Adrenal gland (tissue), 5 donors: Measurements from ENCODE around the gene UBE2E2.

ENCODE experiments used
- POLR2A ChIP-seq, 2 donors: fragments of 450-650 bp; IDR thresholded peaks; one replicate each; pipeline ENCODE4 v1.6.1; 2017; ENCODE audit warnings: antibody characterized with exemption in 2 of 2, mild to moderate bottlenecking in 2 of 2, moderate library complexity in 1 of 2
- TF ChIP-seq, protein P1 (sequence below), 6 experiments: fragments of 450-650 bp in 4 of 6; fragments of 200-600 bp in 2 of 6; sonication (generic) in 1 of 6; IDR thresholded peaks; 1 replicate in 5 of 6; 2 replicates in 1 of 6; pipeline versions ENCODE4 v1.5.1 to v1.8.0; 2016 to 2021; ENCODE audit warnings: antibody characterized with exemption in 6 of 6, mild to moderate bottlenecking in 2 of 6, moderate library complexity in 1 of 6
- donor health status: DM: no; HTN: no; CAD: no.

DNA sequence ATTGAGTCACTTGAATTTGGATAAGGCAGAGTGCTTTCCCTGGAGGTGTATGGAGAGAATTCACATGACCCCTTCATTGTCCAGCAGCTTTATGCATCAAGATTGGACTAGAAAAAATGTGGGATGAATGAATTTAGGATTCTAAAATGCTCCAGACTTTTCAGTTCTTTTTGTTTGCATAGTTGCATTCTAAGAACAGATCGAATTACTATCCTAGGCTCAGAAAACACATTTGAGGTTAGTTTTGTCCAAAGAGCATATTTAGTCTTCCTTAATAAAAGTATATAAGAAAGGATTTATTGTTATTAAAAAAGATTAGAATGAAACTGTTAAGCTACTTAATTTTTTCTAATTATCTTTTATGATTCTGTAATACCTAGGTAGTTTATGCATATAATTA is 127.4 kb downstream of the UBE2E2 start:
- TF ChIP-seq, protein P1, sequence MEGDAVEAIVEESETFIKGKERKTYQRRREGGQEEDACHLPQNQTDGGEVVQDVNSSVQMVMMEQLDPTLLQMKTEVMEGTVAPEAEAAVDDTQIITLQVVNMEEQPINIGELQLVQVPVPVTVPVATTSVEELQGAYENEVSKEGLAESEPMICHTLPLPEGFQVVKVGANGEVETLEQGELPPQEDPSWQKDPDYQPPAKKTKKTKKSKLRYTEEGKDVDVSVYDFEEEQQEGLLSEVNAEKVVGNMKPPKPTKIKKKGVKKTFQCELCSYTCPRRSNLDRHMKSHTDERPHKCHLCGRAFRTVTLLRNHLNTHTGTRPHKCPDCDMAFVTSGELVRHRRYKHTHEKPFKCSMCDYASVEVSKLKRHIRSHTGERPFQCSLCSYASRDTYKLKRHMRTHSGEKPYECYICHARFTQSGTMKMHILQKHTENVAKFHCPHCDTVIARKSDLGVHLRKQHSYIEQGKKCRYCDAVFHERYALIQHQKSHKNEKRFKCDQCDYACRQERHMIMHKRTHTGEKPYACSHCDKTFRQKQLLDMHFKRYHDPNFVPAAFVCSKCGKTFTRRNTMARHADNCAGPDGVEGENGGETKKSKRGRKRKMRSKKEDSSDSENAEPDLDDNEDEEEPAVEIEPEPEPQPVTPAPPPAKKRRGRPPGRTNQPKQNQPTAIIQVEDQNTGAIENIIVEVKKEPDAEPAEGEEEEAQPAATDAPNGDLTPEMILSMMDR (IDR thresholded peaks at IDR 0.05) = no peak
- no peak for TF ChIP-seq POLR2A (IDR thresholded peaks at IDR 0.05)
